T47D (cell line): Measurements from ENCODE around the gene DLG2.
A peak's percentile ranks its signal among the peaks of the same experiment; 100 is the strongest.

Experiments
- DNase-seq, 2 experiments: peaks; one replicate each; pipeline versions ENCODE4 v3.0.0 to v3.0.0-alpha.2; 2011 to 2012; ENCODE audit warnings: low read depth in 1 of 2, low spot score in 1 of 2
- JUND ChIP-seq: IDR thresholded peaks from 2 replicates; pipeline ENCODE4 v1.6.1; 2012; ENCODE audit warnings: low read depth
- in situ Hi-C: cut with HindIII; loops from 2 replicates; pipeline ENCODE4 v1.10.0; 2016; ENCODE audit warnings: low sequenced_read_pairs, low pct_unique_long_range_greater_than_20kb

The DLG2 gene

DNA sequence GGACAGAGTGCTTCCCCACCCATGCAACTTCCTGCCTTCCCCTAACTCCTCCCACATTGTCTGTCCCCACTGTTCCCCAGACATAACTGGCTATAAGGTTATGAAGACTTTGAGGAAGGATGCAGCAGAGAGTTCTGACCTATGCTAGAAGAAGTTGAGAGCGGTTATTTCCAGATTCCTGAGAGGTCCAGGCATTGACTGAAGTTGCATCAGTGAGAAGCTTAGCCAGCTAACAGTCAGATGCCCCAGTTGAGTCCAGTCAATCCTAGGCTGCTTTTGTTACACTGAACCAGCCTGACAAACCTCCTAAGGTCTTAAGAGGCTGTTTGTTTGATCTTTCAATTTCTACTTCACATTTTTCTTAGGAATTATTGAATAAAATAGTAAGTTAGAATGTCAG is 1403.1 kb downstream of the DLG2 start:
- in situ Hi-C loops: no loop called here
- DNase-seq: no peak
- TF ChIP-seq JUND: no peak

GRCh38 chr11:84218318-84218717 is 1408.8 kb downstream of the DLG2 start:
- DNase-seq: no peak
- no peak for TF ChIP-seq JUND
- in situ Hi-C loops: no loop called here

- in situ Hi-C loops: no loop called here
- no peak for DNase-seq
- TF ChIP-seq JUND: no peak
These were observed 1411.5 kb downstream of the DLG2 start for GRCh38 chr11:84215672-84216071.

DNA sequence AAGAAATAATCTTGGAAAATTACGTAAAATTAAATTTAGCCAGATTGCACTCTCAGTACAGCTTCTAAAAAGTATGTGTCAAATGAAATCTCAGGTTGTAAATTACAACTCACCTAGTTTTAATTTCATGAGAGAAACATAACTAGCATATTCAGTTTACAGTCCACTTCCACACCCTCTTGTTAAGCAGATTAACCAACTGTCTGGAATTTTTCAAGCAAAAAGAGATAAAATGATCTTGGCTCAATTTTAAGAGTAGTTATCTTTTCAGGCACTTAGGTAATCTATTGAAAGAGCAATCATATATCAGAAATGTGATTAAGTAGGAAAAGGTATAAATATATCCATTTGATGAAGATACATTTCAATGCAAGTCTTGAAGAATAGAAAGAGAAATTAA is 1412.6 kb downstream of the DLG2 start:
- in situ Hi-C loops: no loop called here
- no peak for TF ChIP-seq JUND
- no peak for DNase-seq

DNA sequence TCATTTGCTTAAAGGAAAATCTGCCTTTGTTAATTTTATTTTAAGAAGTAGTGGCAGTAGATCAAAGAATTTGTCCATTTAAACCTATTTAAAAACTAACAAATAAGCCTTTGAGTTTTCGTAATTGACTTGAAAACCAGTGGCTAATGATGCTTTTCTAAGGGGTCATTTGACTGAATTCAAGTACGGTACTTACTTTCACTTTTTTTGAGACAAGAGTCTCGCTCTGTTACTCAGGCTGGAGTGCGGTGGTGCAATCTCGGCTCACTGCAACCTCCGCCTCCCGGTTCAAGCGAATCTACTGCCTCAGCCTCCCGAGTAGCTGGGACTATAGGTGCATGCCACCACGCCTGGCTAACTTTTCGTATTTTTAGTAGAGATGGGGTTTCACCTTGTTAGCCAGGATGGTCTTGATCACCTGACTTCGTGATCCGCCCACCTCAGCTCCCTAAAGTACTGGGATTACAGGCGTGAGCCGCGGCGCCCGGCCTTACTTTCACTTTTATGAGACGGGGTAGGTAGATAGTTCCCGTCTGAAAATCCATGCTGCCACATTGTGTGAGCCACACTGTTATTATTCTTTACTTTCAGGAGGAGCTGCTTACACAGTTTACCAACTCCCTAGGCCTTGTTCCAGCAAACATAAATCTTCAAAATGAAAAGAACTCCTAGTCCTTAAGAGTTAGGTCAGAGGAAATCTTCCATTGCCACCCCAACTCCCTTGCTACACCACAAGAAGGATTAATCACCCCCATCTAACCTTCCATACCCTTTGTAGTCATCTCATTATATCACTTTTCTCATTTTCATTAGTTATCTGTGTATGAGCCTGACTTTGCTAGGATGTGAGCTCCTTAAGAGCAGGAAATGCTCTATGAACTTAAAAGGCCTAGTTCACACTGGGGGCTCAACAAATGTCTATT is 1414.4 kb downstream of the DLG2 start:
- in situ Hi-C loops: no loop called here
- no peak for TF ChIP-seq JUND
- peak in 1 of 2 experiments; percentile 82 for DNase-seq

DNA sequence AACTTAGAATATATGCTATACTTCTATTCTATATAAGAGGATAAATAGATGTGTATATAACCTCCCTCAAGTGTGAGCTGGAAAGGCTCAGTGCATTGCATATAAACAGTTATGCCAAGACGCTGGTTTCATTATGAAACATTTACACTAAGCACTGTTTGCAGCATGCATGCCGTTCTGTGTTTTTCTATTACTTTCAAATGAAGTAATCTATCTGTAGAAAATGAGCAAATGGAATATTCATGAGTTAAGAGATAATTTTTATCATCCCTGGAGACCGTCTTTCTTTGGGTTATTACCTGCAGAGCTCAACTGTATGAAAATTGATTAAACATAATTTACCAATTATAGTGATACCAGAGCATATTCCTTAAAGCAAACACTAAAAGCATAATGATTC is 1415.2 kb downstream of the DLG2 start:
- no peak for DNase-seq
- in situ Hi-C loops: no loop called here
- TF ChIP-seq JUND: no peak

- no peak for DNase-seq
- in situ Hi-C loops: no loop called here
- TF ChIP-seq JUND: no peak
These were observed 1432.4 kb downstream of the DLG2 start for GRCh38 chr11:84194696-84195095.

- in situ Hi-C loops: no loop called here
- TF ChIP-seq JUND: no peak
- DNase-seq: no peak
These were observed 1433.4 kb downstream of the DLG2 start for GRCh38 chr11:84193706-84194105.

DNA sequence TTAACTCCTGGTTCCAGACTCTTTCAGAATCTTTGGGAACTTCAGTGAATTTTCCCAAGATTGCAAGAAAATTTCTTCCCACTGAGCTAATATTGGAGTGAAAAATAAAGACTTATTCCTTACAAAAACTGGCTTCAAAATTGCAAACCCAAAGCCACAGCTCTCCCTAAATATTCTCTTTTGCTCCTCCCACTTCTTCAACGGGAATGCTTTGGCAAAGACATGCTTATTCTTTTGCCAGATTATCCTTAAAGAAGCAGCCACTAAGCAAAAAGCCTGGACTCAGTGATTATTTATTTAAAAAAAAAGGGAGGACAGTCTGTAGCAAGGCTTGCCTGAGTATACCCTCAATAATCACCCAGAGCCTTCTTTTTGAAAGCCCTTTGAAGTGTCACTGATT is 1438.6 kb downstream of the DLG2 start:
- in situ Hi-C loops: no loop called here
- TF ChIP-seq JUND: no peak
- no peak for DNase-seq

GRCh38 chr11:84173078-84173477 is 1454.1 kb downstream of the DLG2 start:
- DNase-seq: no peak
- in situ Hi-C loops: no loop called here
- no peak for TF ChIP-seq JUND

DNA sequence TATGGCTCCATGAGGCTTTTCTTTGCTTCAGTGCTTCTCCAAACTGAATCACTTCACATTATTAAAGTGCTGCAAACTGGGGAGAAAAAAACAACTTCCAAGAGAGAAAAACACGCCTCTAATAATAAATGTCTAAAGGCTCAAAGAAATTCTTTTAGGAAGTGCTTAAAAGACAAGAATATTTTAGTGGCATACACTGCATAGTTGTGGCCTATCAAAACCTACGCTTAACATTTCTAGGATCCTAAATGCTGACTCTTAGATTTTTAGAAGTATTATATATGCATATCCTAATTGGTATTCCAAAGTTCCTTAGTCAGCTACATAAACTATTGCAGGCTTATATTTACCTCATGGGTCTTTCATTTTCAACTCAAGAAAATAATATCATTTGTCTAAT is 1462.0 kb downstream of the DLG2 start:
- DNase-seq: no peak
- no peak for TF ChIP-seq JUND
- in situ Hi-C loops: no loop called here

DNA sequence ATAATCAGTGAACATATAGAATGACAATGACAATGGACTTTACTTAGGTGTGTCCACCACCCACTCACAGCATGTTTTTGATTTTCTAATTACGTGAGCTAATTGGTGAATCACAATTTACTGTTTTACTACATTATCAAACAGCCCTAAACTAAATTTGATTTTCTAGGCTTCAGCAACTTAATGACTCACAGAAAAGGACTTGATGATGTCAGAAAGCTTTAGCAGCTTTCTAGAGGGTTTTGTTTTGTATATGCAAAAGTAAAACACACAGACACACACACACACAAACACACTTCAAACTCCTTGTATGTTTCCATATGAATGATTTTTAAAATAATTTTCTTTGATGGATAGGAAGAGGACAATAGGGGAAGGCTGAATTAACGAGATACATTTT is 1462.4 kb downstream of the DLG2 start:
- in situ Hi-C loops: no loop called here
- DNase-seq: no peak
- TF ChIP-seq JUND: no peak

GRCh38 chr11:84163116-84163515 is 1464.0 kb downstream of the DLG2 start:
- in situ Hi-C loops: no loop called here
- DNase-seq: no peak
- no peak for TF ChIP-seq JUND

GRCh38 chr11:84157639-84158038 is 1469.5 kb downstream of the DLG2 start:
- no peak for DNase-seq
- no peak for TF ChIP-seq JUND
- in situ Hi-C loops: no loop called here
